ENCODE measurements around the gene NLRP6.
"Not testable (repeated sequence)": the region's sequence is repeated elsewhere in the genome, so short reads cannot be mapped to it uniquely, and the experiment has no call there.

NLRP6 gene

GRCh38 chr11:311013-311748 lies 33.0 kb downstream of the NLRP6 start:
- DNase-seq, result not testable (repeated sequence)

DNA sequence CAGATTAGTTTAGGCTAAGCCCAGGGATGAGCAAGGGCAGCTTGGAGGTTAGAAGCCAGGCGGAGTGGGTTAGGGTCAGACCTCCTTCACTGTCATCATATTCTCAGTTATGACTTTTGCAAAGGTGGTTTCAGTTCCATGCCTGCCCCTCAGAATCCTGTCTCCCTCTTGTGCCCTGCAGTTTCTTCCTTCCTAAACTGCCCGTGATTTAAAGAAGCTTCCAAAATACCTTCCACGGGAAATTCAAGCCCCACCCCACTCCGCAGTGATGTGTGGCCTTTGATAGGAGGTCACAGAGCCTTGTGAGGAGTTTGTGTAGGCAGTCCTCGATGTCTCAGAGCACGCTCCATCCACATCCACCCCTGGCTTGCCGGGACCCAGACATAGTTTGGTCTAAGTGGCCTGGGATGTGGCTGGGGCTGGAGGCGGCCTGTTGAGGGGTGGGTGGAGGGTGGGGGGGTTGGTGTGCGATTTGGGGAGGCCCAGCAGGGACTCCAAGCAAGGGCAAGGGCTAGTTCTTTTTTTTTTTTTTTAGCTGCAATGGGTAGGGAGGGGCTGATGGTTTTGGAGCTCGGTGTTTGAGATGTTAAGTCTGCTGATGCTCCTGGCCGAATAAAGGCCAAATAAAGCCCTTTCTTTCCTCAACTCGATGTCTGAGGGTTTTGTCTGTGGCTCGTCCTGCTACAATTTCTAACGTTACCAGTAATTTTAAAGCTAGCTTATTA lies 34.0 kb downstream of the NLRP6 start:
- DNase-seq, result no peak

GRCh38 chr11:313304-313786 lies 35.1 kb downstream of the NLRP6 start:
- no peak for DNase-seq

DNA sequence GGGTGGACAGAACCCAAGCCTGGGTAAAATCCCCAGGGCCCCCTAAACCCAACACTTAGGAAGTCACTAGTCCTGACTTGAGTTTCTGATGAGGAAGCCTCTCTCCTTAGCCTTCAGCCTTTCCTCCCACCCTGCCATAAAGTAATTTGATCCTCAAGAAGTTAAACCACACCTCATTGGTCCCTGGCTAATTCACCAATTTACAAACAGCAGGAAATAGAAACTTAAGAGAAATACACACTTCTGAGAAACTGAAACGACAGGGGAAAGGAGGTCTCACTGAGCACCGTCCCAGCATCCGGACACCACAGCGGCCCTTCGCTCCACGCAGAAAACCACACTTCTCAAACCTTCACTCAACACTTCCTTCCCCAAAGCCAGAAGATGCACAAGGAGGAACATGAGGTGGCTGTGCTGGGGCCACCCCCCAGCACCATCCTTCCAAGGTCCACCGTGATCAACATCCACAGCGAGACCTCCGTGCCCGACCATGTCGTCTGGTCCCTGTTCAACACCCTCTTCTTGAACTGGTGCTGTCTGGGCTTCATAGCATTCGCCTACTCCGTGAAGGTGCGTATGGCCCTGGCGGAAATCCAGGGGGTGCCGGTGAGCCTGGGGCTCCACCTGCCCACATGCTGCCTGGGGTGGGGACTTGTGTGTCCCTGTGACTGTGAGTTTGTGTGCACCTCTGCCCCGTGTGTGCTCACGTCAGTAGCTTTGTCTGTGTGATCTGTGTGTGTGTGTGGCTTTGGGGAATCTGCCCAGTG lies 35.8 kb downstream of the NLRP6 start, which contains the start of gene IFITM1:
Gene IFITM1, plus strand, starts transcription at position 254 of the 767 bp plus-strand sequence. Its CDS starts 131 bp downstream, at position 385.
- DNase-seq, result no peak

GRCh38 chr11:314554-314875 lies 36.3 kb downstream of the NLRP6 start:
- DNase-seq, result not testable (repeated sequence)

GRCh38 chr11:315051-315481 lies 36.9 kb downstream of the NLRP6 start:
- no peak for DNase-seq

- no peak for DNase-seq
Measured at GRCh38 chr11:315516-315994, 37.3 kb downstream of the NLRP6 start.

- no peak for DNase-seq
Measured at GRCh38 chr11:316031-316701, 38.0 kb downstream of the NLRP6 start.

DNA sequence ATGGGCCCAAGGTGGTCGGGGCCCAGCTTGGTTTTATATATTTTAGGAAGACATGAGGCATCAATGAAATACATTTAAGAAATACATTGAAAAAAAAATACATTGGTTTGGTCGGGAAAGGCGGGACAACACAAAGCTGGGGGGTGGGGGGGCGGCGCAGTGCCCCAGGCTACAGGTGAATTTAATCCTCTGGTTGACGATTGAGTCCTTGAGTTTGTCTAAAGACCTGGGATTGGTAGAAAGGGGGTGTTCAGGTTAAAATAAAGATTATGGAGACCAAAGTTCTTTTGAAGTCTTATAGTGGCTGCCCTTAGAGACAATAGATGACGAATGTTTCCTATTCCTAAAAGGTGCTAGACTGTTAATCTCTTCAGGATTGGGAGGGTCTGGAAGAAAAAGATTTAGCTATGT lies 38.7 kb downstream of the NLRP6 start:
- DNase-seq, result no peak

DNA sequence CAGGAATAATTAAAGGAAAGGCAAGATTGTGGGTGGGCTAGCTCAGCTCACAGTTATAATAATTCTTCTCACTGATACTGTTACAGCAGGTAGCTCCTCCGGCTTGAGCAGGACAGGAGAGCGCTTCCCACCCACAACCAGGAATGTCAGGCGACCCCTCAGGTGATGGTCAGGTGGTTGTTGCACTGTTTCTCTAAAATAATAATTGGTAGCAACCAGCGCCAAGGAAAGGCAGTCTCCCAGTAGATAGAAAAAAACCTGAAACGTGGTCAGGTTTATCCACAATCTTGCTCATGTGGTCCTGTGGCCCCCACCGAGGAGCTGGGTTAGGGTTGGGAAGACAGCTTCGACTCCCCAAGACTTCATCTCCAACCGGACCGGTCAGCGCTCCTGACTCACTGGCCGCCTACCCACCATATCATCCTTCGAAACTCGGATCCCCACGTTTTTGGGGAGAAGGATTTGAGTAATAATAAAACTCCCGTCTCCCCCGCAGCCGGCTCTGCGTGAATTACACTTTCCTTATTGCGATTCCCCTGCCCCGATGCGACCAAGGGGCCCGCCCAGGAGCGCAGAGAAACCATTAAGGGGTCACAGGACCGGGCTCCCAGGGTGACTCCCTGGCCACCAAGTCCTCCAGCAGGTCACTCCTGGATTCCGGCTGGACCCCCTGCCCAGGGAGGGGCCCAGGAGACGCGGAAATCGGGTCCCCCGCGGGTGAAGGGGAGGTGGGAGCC lies 39.6 kb downstream of the NLRP6 start:
- not testable (repeated sequence) for DNase-seq

DNA sequence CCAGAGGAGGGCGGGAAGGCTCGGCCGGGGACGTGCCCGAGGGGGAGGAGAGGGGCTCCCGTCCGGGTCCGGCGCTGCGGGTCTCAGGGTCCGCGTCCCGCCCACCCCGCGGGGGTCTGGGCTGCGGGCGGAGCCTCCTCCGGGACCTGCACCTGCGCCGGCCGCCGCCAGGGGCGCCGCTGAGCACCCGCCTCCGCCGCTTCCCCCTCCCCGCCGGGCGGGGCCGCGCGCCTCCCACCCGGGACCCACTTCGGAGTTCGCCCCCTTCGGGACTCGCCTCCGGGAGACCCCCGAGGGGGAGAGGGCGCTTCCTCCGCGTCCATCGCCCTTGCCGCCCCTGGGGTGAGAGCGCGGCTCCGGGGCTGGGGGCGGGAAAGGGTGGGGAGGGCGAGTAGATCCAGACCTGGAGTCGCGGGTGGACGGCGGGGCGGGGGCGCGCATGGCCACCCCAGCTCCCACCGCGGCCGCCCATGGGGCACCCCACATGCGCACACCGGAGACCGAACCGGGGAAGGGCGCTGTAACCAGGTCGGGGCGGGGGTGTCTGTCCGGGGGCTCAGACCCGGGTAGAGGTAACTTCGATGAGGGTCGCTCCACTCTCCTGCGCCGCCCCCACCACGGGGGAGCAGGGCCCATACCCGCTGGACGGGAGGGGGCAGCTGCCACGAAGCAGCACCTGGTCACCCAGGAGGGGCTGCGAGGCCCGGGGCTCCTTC lies 40.4 kb downstream of the NLRP6 start:
- DNase-seq, result not testable (repeated sequence)

GRCh38 chr11:319121-319887 lies 41.1 kb downstream of the NLRP6 start:
- not testable (repeated sequence) for DNase-seq

GRCh38 chr11:319888-320273 lies 41.7 kb downstream of the NLRP6 start:
- DNase-seq, result not testable (repeated sequence)

GRCh38 chr11:324156-324555 lies 45.9 kb downstream of the NLRP6 start:
- DNase-seq, result no peak

- not testable (repeated sequence) for DNase-seq
Measured at GRCh38 chr11:324593-325517, 46.6 kb downstream of the NLRP6 start.

GRCh38 chr11:325796-326591 lies 47.8 kb downstream of the NLRP6 start:
- DNase-seq, result no peak

- DNase-seq, result no peak
Measured at GRCh38 chr11:326592-326841, 48.3 kb downstream of the NLRP6 start.

DNA sequence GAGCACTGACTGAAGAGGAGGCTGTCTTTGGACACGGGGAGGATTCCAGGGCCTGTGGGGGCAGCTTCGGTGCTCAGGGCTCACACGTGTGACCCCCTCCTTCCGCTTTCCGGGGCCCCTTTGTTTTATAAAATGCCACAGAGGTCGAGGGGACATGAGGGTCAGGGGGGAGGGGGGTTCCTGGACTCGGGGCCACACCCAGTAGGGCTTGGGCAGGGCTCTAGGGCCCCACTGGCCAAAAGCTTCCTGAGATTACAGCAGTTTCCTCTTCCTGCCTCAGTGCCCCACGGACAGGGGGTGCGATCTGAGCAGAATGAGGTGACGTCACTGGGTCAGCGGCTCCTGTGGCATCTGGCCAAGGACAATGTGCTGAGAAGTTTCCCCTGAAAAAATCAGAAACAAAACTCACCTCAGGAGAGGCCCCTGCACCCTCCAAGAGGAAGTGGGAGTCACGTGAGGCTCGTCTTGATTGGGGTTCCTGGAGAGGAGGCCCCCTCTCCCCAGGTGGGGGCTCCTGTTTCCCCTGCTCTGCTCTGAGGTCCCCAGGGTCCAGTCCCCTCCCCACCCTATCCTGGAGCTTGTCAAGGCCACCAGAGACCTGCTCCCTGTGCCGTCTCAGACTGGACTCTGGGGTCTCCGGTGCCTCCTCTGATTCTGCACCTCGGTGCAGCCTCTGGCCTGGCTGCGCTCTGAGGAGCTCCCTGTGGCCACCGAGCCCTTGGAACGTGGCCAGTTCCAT lies 48.8 kb downstream of the NLRP6 start:
- DNase-seq, result no peak
